DND-41 (cell line): Measurements from ENCODE around the gene VPS13A.

Experiments
- ATAC-seq: fragments of 200-7000 bp; cut with Tn5 transposase; 3 replicates; pipeline ENCODE4 v1.9.1; 2021; ENCODE audit warnings: low read depth; ENCODE audit not compliant: insufficient read depth
- DNase-seq: peaks from one replicate; pipeline ENCODE4 v3.0.0-alpha.2; 2020
- H2AFZ ChIP-seq: 2 replicates; pipeline ENCODE4 v1.6.0; 2012; ENCODE audit warnings: low read depth, low read length
- H3K27ac ChIP-seq: 2 replicates; pipeline ENCODE4 v1.5.1; 2012; ENCODE audit warnings: low read length, inconsistent platforms
- H3K27me3 ChIP-seq: fragments of 200-600 bp; sonication (generic); 2 replicates; pipeline ENCODE4 v1.6.0; 2012; ENCODE audit warnings: low read length, mild to moderate bottlenecking, inconsistent platforms; ENCODE audit not compliant: insufficient read depth, poor library complexity
- H3K36me3 ChIP-seq: 2 replicates; pipeline ENCODE4 v1.5.1; 2012; ENCODE audit warnings: low read length, inconsistent platforms; ENCODE audit not compliant: insufficient read depth
- H3K4me1 ChIP-seq: 2 replicates; pipeline ENCODE4 v1.5.1; 2012; ENCODE audit warnings: mild to moderate bottlenecking, low read length; ENCODE audit not compliant: insufficient read depth
- H3K4me2 ChIP-seq: 2 replicates; pipeline ENCODE4 v1.6.0; 2012; ENCODE audit warnings: mild to moderate bottlenecking, moderate library complexity, low read length, inconsistent platforms; ENCODE audit not compliant: insufficient read depth
- H3K4me3 ChIP-seq, 2 experiments: fragments of 200-600 bp in 1 of 2; shearing (Covaris generic) in 1 of 2; 2 replicates each; pipeline ENCODE4 v1.5.1; 2012 to 2016; ENCODE audit warnings: inconsistent platforms in 2 of 2, low read length in 2 of 2, mild to moderate bottlenecking in 2 of 2, low read depth in 1 of 2, moderate library complexity in 1 of 2
- H3K79me2 ChIP-seq: 2 replicates; pipeline ENCODE4 v1.6.0; 2012; ENCODE audit warnings: low read length, inconsistent platforms; ENCODE audit not compliant: insufficient read depth
- H3K9ac ChIP-seq: 2 replicates; pipeline ENCODE4 v1.6.0; 2012; ENCODE audit warnings: low read depth, mild to moderate bottlenecking, inconsistent platforms, low read length, moderate library complexity
- H3K9me3 ChIP-seq: 2 replicates; pipeline ENCODE4 v1.5.1; 2012; ENCODE audit warnings: low read length, moderate library complexity, mild to moderate bottlenecking, inconsistent platforms; ENCODE audit not compliant: insufficient read depth, severe bottlenecking
- H4K20me1 ChIP-seq: 2 replicates; pipeline ENCODE4 v1.6.0; 2012; ENCODE audit warnings: low read length; ENCODE audit not compliant: insufficient read depth
- CTCF ChIP-seq: IDR thresholded peaks from 2 replicates; pipeline ENCODE4 v1.5.1; 2012; ENCODE audit warnings: borderline replicate concordance, low read length, moderate library complexity, mild to moderate bottlenecking; ENCODE audit not compliant: poor library complexity, severe bottlenecking; ENCODE audit errors: extremely low read depth
- EZH2 ChIP-seq: IDR thresholded peaks from 3 replicates; pipeline ENCODE4 v1.6.1; 2012; ENCODE audit warnings: borderline replicate concordance, low read depth, mild to moderate bottlenecking, moderate library complexity, low read length, inconsistent platforms; ENCODE audit not compliant: severe bottlenecking

The VPS13A gene

GRCh38 chr9:77133011-77133410, 44.3 kb upstream of the VPS13A start:
- Histone ChIP-seq H3K4me3 (no peak overlapping the region), H3K36me3 (no peaks in the 10 kb centered on the region), H3K9ac (no peak overlapping the region), H3K4me1 (no peaks in the 10 kb centered on the region), H3K4me2 (no peak overlapping the region), H3K27ac (no peak overlapping the region), H3K9me3 (no peaks in the 10 kb centered on the region), H4K20me1 (no peaks in the 10 kb centered on the region), H2AFZ (no peak overlapping the region), H3K27me3 (no peaks in the 10 kb centered on the region), H3K79me2 (no peaks in the 10 kb centered on the region)
- ATAC-seq (no peak), DNase-seq (no peak)
- TF ChIP-seq EZH2 = no peak
- TF ChIP-seq CTCF = no peak

GRCh38 chr9:77142366-77142765, 35.0 kb upstream of the VPS13A start:
- no peaks in the 10 kb centered on the region for H3K79me2 ChIP-seq
- no peak overlapping the region for H3K27ac ChIP-seq

DNA sequence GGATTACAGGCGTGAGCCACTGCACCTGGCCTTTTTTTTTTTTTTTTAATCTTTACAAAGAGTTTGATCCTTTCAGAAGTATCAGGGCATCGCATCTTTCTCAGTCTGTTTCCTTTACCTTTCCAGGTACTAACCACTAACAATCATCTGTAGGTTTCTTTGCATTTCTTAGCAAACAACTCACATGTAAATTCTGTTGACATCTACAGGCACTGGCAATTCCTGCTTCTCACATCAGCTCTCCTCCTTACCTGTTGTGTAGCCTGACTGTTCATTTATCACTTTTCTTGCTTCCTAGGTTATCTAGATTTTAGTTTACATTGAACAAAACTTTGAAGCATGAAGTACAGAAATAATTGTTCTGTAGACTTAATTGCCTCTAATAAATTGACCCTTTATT, 27.5 kb upstream of the VPS13A start:
- no peak for TF ChIP-seq EZH2
- TF ChIP-seq CTCF = no peak
- H2AFZ ChIP-seq = no peak overlapping the region
- DNase-seq (no peak), ATAC-seq (no peak)
- H3K4me2 ChIP-seq = no peak overlapping the region
- H3K36me3 ChIP-seq = no peaks in the 10 kb centered on the region
- H3K27ac ChIP-seq = no peak overlapping the region
- no peaks in the 10 kb centered on the region for H3K27me3 ChIP-seq
- H3K9me3 ChIP-seq = no peaks in the 10 kb centered on the region
- no peak overlapping the region for H3K4me3 ChIP-seq
- H3K4me1 ChIP-seq = no peaks in the 10 kb centered on the region
- H4K20me1 ChIP-seq = no peaks in the 10 kb centered on the region
- no peak overlapping the region for H3K9ac ChIP-seq
- H3K79me2 ChIP-seq = no peaks in the 10 kb centered on the region

More at GRCh38 chr9:77142366-77142765, 35.0 kb upstream of the VPS13A start:
- no peak overlapping the region for H3K4me2 ChIP-seq
- no peaks in the 10 kb centered on the region for H3K36me3 ChIP-seq
- DNase-seq (no peak), ATAC-seq (no peak)
- TF ChIP-seq CTCF (no peak), EZH2 (no peak)
- H3K4me3 ChIP-seq = no peak overlapping the region
- H2AFZ ChIP-seq = no peak overlapping the region
- H3K9me3 ChIP-seq = no peaks in the 10 kb centered on the region
- H3K9ac ChIP-seq = no peak overlapping the region
- no peaks in the 10 kb centered on the region for H4K20me1 ChIP-seq
- H3K4me1 ChIP-seq = no peaks in the 10 kb centered on the region
- no peaks in the 10 kb centered on the region for H3K27me3 ChIP-seq

GRCh38 chr9:77152289-77152688, 25.0 kb upstream of the VPS13A start:
- H2AFZ ChIP-seq = no peak overlapping the region
- ATAC-seq (no peak), DNase-seq (no peak)
- H3K27ac ChIP-seq = no peak overlapping the region
- H3K9me3 ChIP-seq = no peaks in the 10 kb centered on the region
- no peak overlapping the region for H3K4me2 ChIP-seq
- no peak overlapping the region for H3K9ac ChIP-seq
- H3K79me2 ChIP-seq = no peaks in the 10 kb centered on the region
- H4K20me1 ChIP-seq = no peaks in the 10 kb centered on the region
- H3K27me3 ChIP-seq = no peaks in the 10 kb centered on the region
- H3K4me1 ChIP-seq = no peaks in the 10 kb centered on the region
- no peak for TF ChIP-seq EZH2
- TF ChIP-seq CTCF = no peak
- H3K36me3 ChIP-seq = no peaks in the 10 kb centered on the region
- no peak overlapping the region for H3K4me3 ChIP-seq
